PC-9 (cell line): ENCODE results near the gene VSTM2L.

Experiments used
- EZH2 ChIP-seq: fragments of 200-600 bp; sonication (generic); IDR thresholded peaks from 2 replicates; pipeline ENCODE4 v1.8.0; 2017; ENCODE audit warnings: antibody characterized with exemption, low read depth
- TF ChIP-seq, protein P1 (sequence below): fragments of 200-600 bp; sonication (generic); conservative IDR thresholded peaks from 2 replicates; pipeline ENCODE4 v1.6.1; 2017; ENCODE audit warnings: mixed run types, antibody characterized with exemption, mild to moderate bottlenecking, moderate library complexity

DNA sequence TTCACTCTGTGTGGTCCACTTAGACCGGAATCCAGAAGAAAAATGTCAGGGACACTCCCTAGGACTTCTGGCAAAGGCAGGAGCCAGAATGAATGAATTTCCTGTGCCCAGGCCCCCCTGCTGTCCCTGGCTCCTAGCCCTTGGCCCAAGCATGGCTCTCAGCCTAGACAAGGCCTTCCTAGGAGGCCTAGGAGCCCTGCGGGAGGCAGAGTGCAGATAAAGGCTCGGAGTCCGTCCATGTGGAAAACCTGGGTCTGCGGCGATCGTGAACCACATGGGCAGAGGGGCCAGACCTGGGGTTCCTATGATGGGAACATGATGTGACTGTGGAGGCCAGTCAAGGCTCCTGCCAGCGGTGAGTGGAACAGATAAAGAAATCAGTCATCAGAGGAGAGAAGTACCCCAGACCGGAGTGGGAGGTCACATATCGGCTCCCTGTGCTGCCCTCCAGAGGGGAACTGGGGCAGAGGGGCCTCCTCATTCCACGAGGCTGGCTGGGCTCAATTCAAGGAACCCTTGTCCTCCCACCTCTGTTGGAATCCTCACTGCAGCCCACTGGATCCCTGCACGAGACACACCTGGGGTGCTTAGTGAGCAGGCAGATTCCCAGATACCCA lies 5.9 kb upstream of the VSTM2L start:
- TF ChIP-seq, protein P1, sequence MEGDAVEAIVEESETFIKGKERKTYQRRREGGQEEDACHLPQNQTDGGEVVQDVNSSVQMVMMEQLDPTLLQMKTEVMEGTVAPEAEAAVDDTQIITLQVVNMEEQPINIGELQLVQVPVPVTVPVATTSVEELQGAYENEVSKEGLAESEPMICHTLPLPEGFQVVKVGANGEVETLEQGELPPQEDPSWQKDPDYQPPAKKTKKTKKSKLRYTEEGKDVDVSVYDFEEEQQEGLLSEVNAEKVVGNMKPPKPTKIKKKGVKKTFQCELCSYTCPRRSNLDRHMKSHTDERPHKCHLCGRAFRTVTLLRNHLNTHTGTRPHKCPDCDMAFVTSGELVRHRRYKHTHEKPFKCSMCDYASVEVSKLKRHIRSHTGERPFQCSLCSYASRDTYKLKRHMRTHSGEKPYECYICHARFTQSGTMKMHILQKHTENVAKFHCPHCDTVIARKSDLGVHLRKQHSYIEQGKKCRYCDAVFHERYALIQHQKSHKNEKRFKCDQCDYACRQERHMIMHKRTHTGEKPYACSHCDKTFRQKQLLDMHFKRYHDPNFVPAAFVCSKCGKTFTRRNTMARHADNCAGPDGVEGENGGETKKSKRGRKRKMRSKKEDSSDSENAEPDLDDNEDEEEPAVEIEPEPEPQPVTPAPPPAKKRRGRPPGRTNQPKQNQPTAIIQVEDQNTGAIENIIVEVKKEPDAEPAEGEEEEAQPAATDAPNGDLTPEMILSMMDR = no peak
- no peak for TF ChIP-seq EZH2
